ENCODE measurements around the gene TMEM115. TPM values are rescaled to one million over a fixed set of nuclear protein-coding genes. Genes with fewer than 3 reads are reported as not detected.
"Not testable (repeated sequence)": the region's sequence is repeated elsewhere in the genome, so short reads cannot be mapped to it uniquely, and the experiment has no call there.

Gene TMEM115
- total RNA-seq, 4 donors from 2014 or later: 60.7 to 85.3 (median 70.2) TPM

DNA sequence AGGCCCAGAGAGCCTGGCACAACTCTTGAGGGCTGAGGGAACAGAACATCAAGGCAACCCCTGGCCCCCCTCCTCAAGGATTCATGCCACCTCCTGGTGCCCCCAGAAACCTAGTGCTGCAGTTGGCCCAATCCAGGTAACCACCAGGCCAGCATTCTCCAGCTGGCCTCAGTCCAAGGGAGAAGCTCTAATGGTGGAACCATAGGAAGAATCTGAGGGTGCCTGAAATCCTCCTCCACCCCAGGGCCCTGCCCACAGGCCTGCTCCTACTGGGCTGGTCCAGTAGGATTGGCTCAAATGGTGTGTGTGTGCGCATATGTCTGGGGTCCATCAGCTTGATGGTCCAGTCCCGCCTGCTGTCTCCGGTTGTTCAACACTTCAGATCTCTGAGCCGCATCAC lies 44.5 kb downstream of the TMEM115 start:
- Histone ChIP-seq H3K4me1 (peaks cover 75% of the 10 kb centered on the region), H3K4me3 (no peak overlapping the region), H3K36me3 (peaks cover 18% of the 10 kb centered on the region), H3K27ac (peak overlapping the region; percentile 6), H3K27me3 (no peaks in the 10 kb centered on the region), H3K9me3 (no peaks in the 10 kb centered on the region)
- TF ChIP-seq POLR2A (IDR thresholded peaks at IDR 0.05): no peak
- TF ChIP-seq EP300 (IDR thresholded peaks at IDR 0.05): no peak
- no peak for TF ChIP-seq CTCF (IDR thresholded peaks at IDR 0.05)
- no peak for TF ChIP-seq POLR2AphosphoS5 (IDR thresholded peaks at IDR 0.05)
- WGBS: 100% methylated on average over 4 of the region's 4 CpGs
- DNase-seq (ENCODE audit: low spot score in 2 of 2): no peak

DNA sequence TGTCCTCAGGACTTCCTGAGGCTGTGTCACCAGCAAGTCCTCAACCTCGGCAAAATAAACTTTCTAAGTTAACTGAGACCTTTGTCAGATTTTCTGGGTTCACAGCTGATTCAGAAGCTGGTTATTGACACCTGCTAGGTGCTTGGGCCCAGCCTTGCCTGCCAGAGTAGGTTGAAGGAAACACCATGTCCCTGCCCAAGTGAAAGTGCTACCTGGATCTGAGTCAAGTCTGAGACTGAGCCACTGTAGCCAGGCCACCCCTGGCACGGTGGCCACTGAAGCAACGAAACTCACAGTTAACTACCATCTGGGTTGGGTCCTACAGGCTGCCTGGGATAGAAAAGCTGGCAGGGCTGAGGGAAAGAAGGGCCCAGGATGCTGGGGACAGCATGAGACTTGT lies 45.0 kb downstream of the TMEM115 start:
- 72% methylated on average over 3 of the region's 3 CpGs for WGBS
- H3K27me3 ChIP-seq: no peaks in the 10 kb centered on the region
- no peaks in the 10 kb centered on the region for H3K9me3 ChIP-seq
- H3K36me3 ChIP-seq: peaks cover 13% of the 10 kb centered on the region
- DNase-seq (ENCODE audit: low spot score in 2 of 2): no peak
- H3K27ac ChIP-seq: peak overlapping the region; percentile 6
- no peak overlapping the region for H3K4me3 ChIP-seq
- peaks cover 70% of the 10 kb centered on the region for H3K4me1 ChIP-seq
- TF ChIP-seq CTCF (IDR thresholded peaks at IDR 0.05) (no peak), EP300 (IDR thresholded peaks at IDR 0.05) (no peak), POLR2A (IDR thresholded peaks at IDR 0.05) (no peak), POLR2AphosphoS5 (IDR thresholded peaks at IDR 0.05) (no peak)

- H3K9me3 ChIP-seq; H3K36me3 ChIP-seq; DNase-seq (ENCODE audit: low spot score in 2 of 2); H3K27me3 ChIP-seq: not testable (repeated sequence)
- Histone ChIP-seq H3K27ac (peak overlapping the region; percentile 41), H3K4me3 (peak overlapping the region; percentile 48), H3K4me1 (peaks cover 47% of the 10 kb centered on the region)
- no CpG with 5 or more reads among the region's 32 CpGs for WGBS
Measured at GRCh38 chr3:50312041-50312440, 47.3 kb downstream of the TMEM115 start.

Other genes with a start within 250 kb of the TMEM115 start
- 100 to 1,000 TPM; 123 to 188 (median 130) TPM for gene SEMA3F, start 204.2 kb downstream of the TMEM115 start, total RNA-seq
- gene GNAT1, start 167.9 kb downstream of the TMEM115 start, total RNA-seq: under 1 TPM in 1 of 4 donors, not detected in 3; 0.64 TPM
- gene SLC38A3, start 154.2 kb downstream of the TMEM115 start, total RNA-seq: 1 to 10 TPM in 2 of 4 donors, under 1 TPM in 2; 0.25 to 2.2 (median 1.00) TPM
- 10 to 100 TPM; 70.9 to 91.3 (median 76.7) TPM for gene GNAI2, start 123.3 kb downstream of the TMEM115 start, total RNA-seq
- 1 to 10 TPM; 2.9 to 5.2 (median 4.1) TPM for gene SEMA3B, start 90.4 kb downstream of the TMEM115 start, total RNA-seq
- gene LSMEM2, start 80.4 kb downstream of the TMEM115 start, total RNA-seq: under 1 TPM in 1 of 4 donors, not detected in 3; 0.30 TPM
- gene IFRD2, start 67.1 kb downstream of the TMEM115 start, total RNA-seq: 10 to 100 TPM; 56.3 to 84.9 (median 75.2) TPM
- 1 to 10 TPM; 2.5 to 7.8 (median 6.1) TPM for gene HYAL3, start 60.1 kb downstream of the TMEM115 start, total RNA-seq
- gene NAA80, start 60.1 kb downstream of the TMEM115 start, total RNA-seq: 10 to 100 TPM; 19.5 to 23.4 (median 20.3) TPM
- gene HYAL1, start 55.9 kb downstream of the TMEM115 start, total RNA-seq: 10 to 100 TPM; 19.5 to 31.0 (median 27.4) TPM
- gene HYAL2, start 36.8 kb downstream of the TMEM115 start, total RNA-seq: 10 to 100 TPM; 47.7 to 87.0 (median 80.3) TPM
- 10 to 100 TPM; 12.8 to 21.7 (median 17.4) TPM for gene TUSC2, start 31.3 kb downstream of the TMEM115 start, total RNA-seq
- 10 to 100 TPM; 33.9 to 63.3 (median 39.7) TPM for gene RASSF1, start 18.7 kb downstream of the TMEM115 start, total RNA-seq
- 1 to 10 TPM in 3 of 4 donors, not detected in 1; 1.6 to 4.7 (median 1.9) TPM for gene ZMYND10, start 13.8 kb downstream of the TMEM115 start, total RNA-seq
- 10 to 100 TPM; 16.5 to 35.6 (median 26.0) TPM for gene NPRL2, start 8.7 kb downstream of the TMEM115 start, total RNA-seq
- 10 to 100 TPM; 12.8 to 29.8 (median 17.9) TPM for gene CYB561D2, start 8.7 kb downstream of the TMEM115 start, total RNA-seq
- gene CACNA2D2, start 144.1 kb upstream of the TMEM115 start, total RNA-seq: 1 to 10 TPM; 1.4 to 5.6 (median 1.7) TPM
- gene C3orf18, start 208.2 kb upstream of the TMEM115 start, total RNA-seq: 1 to 10 TPM; 1.3 to 3.7 (median 2.2) TPM
- 10 to 100 TPM in 1 of 4 donors, 1 to 10 TPM in 3; 3.8 to 10.6 (median 8.4) TPM for gene HEMK1, start 210.0 kb upstream of the TMEM115 start, total RNA-seq